IMR-90 (cell line): Measurements from ENCODE around the gene PRKCA. TPM values are rescaled to one million over a fixed set of nuclear protein-coding genes. Genes with fewer than 3 reads are reported as not detected.

Experiments used
- ATAC-seq: fragments of 200-7000 bp; cut with Tn5 transposase; 2 replicates; pipeline ENCODE4 v1.9.1; 2020; ENCODE audit warnings: low read depth, mild to moderate bottlenecking, moderate library complexity
- BruUV-seq: library from RNA; stranded (reverse); fragments of 400-500 nt; replicated peaks from 2 replicates; lab custom pipeline; 2021; lab: Mats Ljungman, UMichigan
- CTCF ChIA-PET: fragments of 300-600 bp; formaldehyde crosslinking; extraction: SDS; loops from one replicate; lab custom pipeline; 2021; ENCODE audit warnings: antibody characterized with exemption; lab: Yijun Ruan, JAX
- POLR2A ChIA-PET: fragments of 300-600 bp; sonication (Branson Sonifier 250); formaldehyde crosslinking; loops from one replicate; lab custom pipeline; 2022; ENCODE audit warnings: antibody characterized with exemption; ENCODE audit not compliant: unreplicated experiment; lab: Charles Lee
- DNase-seq: peaks from one replicate; pipeline ENCODE4 v3.0.0; 2013
- H2AFZ ChIP-seq: replicated peaks from 2 replicates; pipeline ENCODE3; 2013; ENCODE audit warnings: low read length, mild to moderate bottlenecking; ENCODE audit not compliant: poor library complexity
- H2AK5ac ChIP-seq: 2 replicates; pipeline ENCODE4 v1.6.1; 2013; ENCODE audit warnings: low read depth, low read length, inconsistent platforms
- H2AK9ac ChIP-seq: replicated peaks from 2 replicates; pipeline ENCODE3; 2013; ENCODE audit warnings: mild to moderate bottlenecking, low read depth, low read length, moderate library complexity; ENCODE audit not compliant: poor library complexity
- H2BK120ac ChIP-seq: 2 replicates; pipeline ENCODE4 v1.6.1; 2013; ENCODE audit warnings: low read depth, low read length, inconsistent platforms
- H2BK15ac ChIP-seq: 3 replicates; pipeline ENCODE4 v1.6.1; 2013; ENCODE audit warnings: low read depth, low read length, inconsistent platforms
- H2BK20ac ChIP-seq: 2 replicates; pipeline ENCODE4 v1.6.1; 2013; ENCODE audit warnings: low read depth, mild to moderate bottlenecking, inconsistent platforms, low read length, moderate library complexity
- H2BK5ac ChIP-seq: 2 replicates; pipeline ENCODE4 v1.6.1; 2013; ENCODE audit warnings: mild to moderate bottlenecking, low read depth, low read length, inconsistent platforms; ENCODE audit not compliant: poor library complexity, severe bottlenecking
- H3K14ac ChIP-seq: replicated peaks from 2 replicates; pipeline ENCODE4 v1.6.1; 2013; ENCODE audit warnings: low read depth, low read length, inconsistent platforms
- H3K18ac ChIP-seq: 2 replicates; pipeline ENCODE4 v1.6.1; 2013; ENCODE audit warnings: low read depth, low read length, control low read depth
- H3K23ac ChIP-seq: 2 replicates; pipeline ENCODE4 v1.6.1; 2013; ENCODE audit warnings: low read depth, low read length, inconsistent platforms
- H3K27ac ChIP-seq: 2 replicates; pipeline ENCODE4 v1.5.1; 2013; ENCODE audit warnings: mild to moderate bottlenecking, control low read depth, low read length; ENCODE audit not compliant: insufficient read depth
- H3K27me3 ChIP-seq: 2 replicates; pipeline ENCODE4 v1.6.1; 2013; ENCODE audit warnings: low read length; ENCODE audit not compliant: control insufficient read depth, insufficient read depth
- H3K36me3 ChIP-seq: 2 replicates; pipeline ENCODE4 v1.6.1; 2013; ENCODE audit warnings: low read length, mixed read lengths; ENCODE audit not compliant: control insufficient read depth, insufficient read depth
- H3K4ac ChIP-seq: 2 replicates; pipeline ENCODE4 v1.6.1; 2013; ENCODE audit warnings: low read depth, low read length, inconsistent platforms
- H3K4me1 ChIP-seq: 2 replicates; pipeline ENCODE4 v1.6.1; 2013; ENCODE audit warnings: low read length, mixed read lengths; ENCODE audit not compliant: control insufficient read depth, insufficient read depth
- H3K4me2 ChIP-seq: 2 replicates; pipeline ENCODE4 v1.6.1; 2013; ENCODE audit warnings: low read depth, mild to moderate bottlenecking, control low read depth, low read length, moderate library complexity
- H3K4me3 ChIP-seq: 2 replicates; pipeline ENCODE4 v1.5.1; 2013; ENCODE audit warnings: low read depth, mild to moderate bottlenecking, control low read depth, low read length, moderate library complexity; ENCODE audit not compliant: insufficient read depth
- H3K56ac ChIP-seq: 2 replicates; pipeline ENCODE4 v1.6.1; 2013; ENCODE audit warnings: low read length, inconsistent platforms; ENCODE audit not compliant: insufficient read depth; ENCODE audit errors: extremely low read depth
- H3K79me1 ChIP-seq, 2 experiments: 2 replicates each; pipeline ENCODE4 v1.6.1; 2013; ENCODE audit warnings: low read length in 2 of 2, inconsistent platforms in 1 of 2, low read depth in 1 of 2
- H3K9ac ChIP-seq: 2 replicates; pipeline ENCODE4 v1.6.1; 2013; ENCODE audit warnings: low read depth, low read length, control low read depth
- H3K9me1 ChIP-seq: 2 replicates; pipeline ENCODE4 v1.6.1; 2013; ENCODE audit warnings: low read length, inconsistent platforms; ENCODE audit not compliant: insufficient read depth
- H3K9me3 ChIP-seq: 2 replicates; pipeline ENCODE4 v1.6.1; 2013; ENCODE audit warnings: low read length; ENCODE audit not compliant: control insufficient read depth, insufficient read depth
- H4K20me1 ChIP-seq: 2 replicates; pipeline ENCODE4 v1.6.1; 2013; ENCODE audit warnings: low read length, inconsistent platforms; ENCODE audit not compliant: insufficient read depth
- H4K5ac ChIP-seq: 2 replicates; pipeline ENCODE4 v1.6.1; 2013; ENCODE audit warnings: mild to moderate bottlenecking, low read depth, low read length, control low read depth
- H4K8ac ChIP-seq, 2 experiments: 2 replicates each; pipeline ENCODE4 v1.6.1; 2013; ENCODE audit warnings: low read depth in 2 of 2, low read length in 2 of 2, control low read depth in 1 of 2, inconsistent platforms in 1 of 2
- H4K91ac ChIP-seq: 2 replicates; pipeline ENCODE4 v1.6.1; 2013; ENCODE audit warnings: low read depth, low read length, inconsistent platforms; ENCODE audit not compliant: insufficient read depth
- BHLHE40 ChIP-seq: fragments of 150-350 bp; IDR thresholded peaks from 2 replicates; pipeline ENCODE4 v1.6.1; 2016; ENCODE audit warnings: mild to moderate bottlenecking, low read depth, low read length
- CEBPB ChIP-seq: IDR thresholded peaks from 2 replicates; pipeline ENCODE4 v1.6.1; 2012; ENCODE audit warnings: low read depth, low read length, improper control_type of control experiment
- CHD1 ChIP-seq: IDR thresholded peaks from 2 replicates; pipeline ENCODE4 v1.6.1; 2012; ENCODE audit warnings: low read depth, low read length, improper control_type of control experiment
- CTCF ChIP-seq: conservative IDR thresholded peaks from 2 replicates; pipeline ENCODE4 v1.5.1; 2012; ENCODE audit warnings: mild to moderate bottlenecking, low read depth, low read length, improper control_type of control experiment
- FOS ChIP-seq: fragments of 150-350 bp; IDR thresholded peaks from 2 replicates; pipeline ENCODE4 v1.6.1; 2016; ENCODE audit warnings: low read depth, low read length
- MAFK ChIP-seq: IDR thresholded peaks from 2 replicates; pipeline ENCODE4 v1.6.1; 2012; ENCODE audit warnings: low read depth, low read length, improper control_type of control experiment
- MAZ ChIP-seq: IDR thresholded peaks from 2 replicates; pipeline ENCODE4 v1.6.1; 2012; ENCODE audit warnings: low read depth, mild to moderate bottlenecking, low read length, improper control_type of control experiment, moderate library complexity, borderline replicate concordance
- MXI1 ChIP-seq: IDR thresholded peaks from 2 replicates; pipeline ENCODE4 v1.6.1; 2012; ENCODE audit warnings: low read depth, mild to moderate bottlenecking, low read length, moderate library complexity, borderline replicate concordance
- NFE2L2 ChIP-seq: fragments of 150-350 bp; IDR thresholded peaks from 2 replicates; pipeline ENCODE4 v1.6.1; 2016; ENCODE audit warnings: low read depth, mild to moderate bottlenecking, low read length
- POLR2A ChIP-seq: IDR thresholded peaks from 2 replicates; pipeline ENCODE4 v1.6.1; 2012; ENCODE audit warnings: mild to moderate bottlenecking, low read depth, low read length
- RAD21 ChIP-seq: IDR thresholded peaks from 2 replicates; pipeline ENCODE4 v1.6.1; 2012; ENCODE audit warnings: low read length, improper control_type of control experiment
- RCOR1 ChIP-seq: IDR thresholded peaks from 2 replicates; pipeline ENCODE4 v1.6.1; 2012; ENCODE audit warnings: mild to moderate bottlenecking, low read length, improper control_type of control experiment; ENCODE audit not compliant: insufficient replicate concordance
- RFX5 ChIP-seq: IDR thresholded peaks from 2 replicates; pipeline ENCODE4 v1.8.0; 2012; ENCODE audit warnings: low read depth, mild to moderate bottlenecking, low read length, moderate library complexity
- SMC3 ChIP-seq: fragments of 150-350 bp; IDR thresholded peaks from 2 replicates; pipeline ENCODE4 v1.6.1; 2016; ENCODE audit warnings: low read depth, mild to moderate bottlenecking, antibody characterized with exemption, low read length, moderate library complexity
- WGBS, 2 experiments: methylation state at CpG; one replicate each; pipeline versions ENCODE4 v1.1.5 to v1.1.7; 2013; ENCODE audit warnings: missing lambda C conversion rate in 2 of 2; ENCODE audit not compliant: insufficient read length in 1 of 2; ENCODE audit errors: extremely low coverage in 2 of 2; 5-methylcytosine and 5-hydroxymethylcytosine counted together
- dilution Hi-C: fragments of 300-500 bp; cut with HindIII; formaldehyde crosslinking; loops from one replicate; pipeline ENCODE4 v1.14.3; 2018; ENCODE audit warnings: low sequenced_read_pairs; ENCODE audit not compliant: unreplicated experiment
- in situ Hi-C: fragments of 300-500 bp; cut with MboI; formaldehyde crosslinking; loops from 3 replicates; pipeline ENCODE4 v1.14.3; 2019; ENCODE audit warnings: low sequenced_read_pairs, inconsistent platforms, mixed read lengths
- intact Hi-C: fragments of 100-400 bp; cut with micrococcal nuclease; formaldehyde crosslinking; loops from 2 replicates; pipeline ENCODE4 v1.10.0; 2022
- polyA plus RNA-seq, 3 experiments: library from polyadenylated mRNA; depleted of rRNA; stranded (reverse); fragments of >200 nt; gene quantifications; 2 replicates each; pipeline ENCODE4 v1.2.3, GENCODE V29; 2012; ENCODE audit warnings: low replicate concordance in 1 of 3
- total RNA-seq: library from RNA; depleted of rRNA; stranded (reverse); fragments of >200 nt; gene quantifications from 2 replicates; pipeline ENCODE4 v1.2.3, GENCODE V29; 2012
- TF ChIP-seq, protein P1 (sequence below): fragments of 150-350 bp; IDR thresholded peaks from 2 replicates; pipeline ENCODE4 v1.6.1; 2016; ENCODE audit warnings: low read depth, mild to moderate bottlenecking, low read length, moderate library complexity, borderline replicate concordance
- TF ChIP-seq, protein P2 (sequence below): fragments of 150-350 bp; IDR thresholded peaks from 2 replicates; pipeline ENCODE4 v1.6.1; 2017; ENCODE audit warnings: mild to moderate bottlenecking, antibody characterized with exemption, low read length, low read depth

PRKCA gene
- total and polyA plus RNA-seq, 2 of the 4 experiments (the other 2 are of a cell fraction) = 31.0 to 46.0 TPM

DNA sequence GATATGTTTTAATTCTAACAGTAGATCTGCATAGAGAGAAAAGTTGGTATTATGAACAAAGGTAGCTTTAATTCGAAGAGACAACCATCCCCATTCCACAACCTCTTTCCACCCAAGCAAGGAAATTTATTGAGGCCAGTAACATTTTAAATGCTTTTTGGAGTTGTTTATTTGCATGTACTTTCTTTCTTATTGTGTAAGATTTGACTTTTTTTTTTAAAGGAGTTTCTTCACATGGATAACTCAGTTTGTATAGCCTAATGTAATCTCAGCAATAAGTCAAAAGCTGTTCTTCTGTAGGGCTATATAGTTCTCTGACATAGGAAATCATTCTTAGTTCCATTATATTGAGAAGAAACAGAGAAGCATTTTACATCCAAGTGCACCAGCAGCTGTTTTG lies 163.3 kb downstream of the PRKCA start:
- Histone ChIP-seq H4K5ac (peak overlapping the region; percentile 96), H3K9ac (no peak overlapping the region), H3K4me2 (no peak overlapping the region; the same call in 1 of the 2 replicates), H3K4me3 (no peak overlapping the region), H2BK20ac (peak overlapping the region; percentile 84), H3K27ac (peak overlapping the region; percentile 98), H3K23ac (peak overlapping the region; percentile 68; the same call in 1 of the 2 replicates), H3K14ac (peak overlapping the region; percentile 93), H3K56ac (peak overlapping the region; percentile 16; the same call in 1 of the 2 replicates), H4K91ac (peak overlapping the region; percentile 90), H3K36me3 (no peaks in the 10 kb centered on the region), H4K8ac (peak overlapping the region; percentile 59 to 65), H3K4me1 (peaks cover 43% of the 10 kb centered on the region), H4K20me1 (no peaks in the 10 kb centered on the region), H3K9me1 (peaks cover 29% of the 10 kb centered on the region), H3K27me3 (no peaks in the 10 kb centered on the region), H3K79me1 (peaks cover 29 to 75% of the 10 kb centered on the region in 2 experiments), H3K4ac (peak overlapping the region; percentile 37), H3K9me3 (no peaks in the 10 kb centered on the region), H2BK15ac (peak overlapping the region; percentile 84; the same call in 2 of the 3 replicates), H2AK5ac (peak overlapping the region; percentile 74), H2AK9ac (no peak overlapping the region), H3K18ac (peak overlapping the region; percentile 97), H2BK120ac (peak overlapping the region; percentile 88), H2BK5ac (peak overlapping the region; percentile 90), H2AFZ (no peak overlapping the region)
- intact Hi-C loops = loop anchor here (5.0 kb wide), 3 partner anchors 42 to 158 kb away; no protein-coding TSS in a partner anchor
- in situ Hi-C loops = no loop called here
- ChIA-PET POLR2A (no interaction called here), CTCF (no interaction called here)
- dilution Hi-C loops = no loop called here
- TF ChIP-seq SMC3 = no peak
- no peak for TF ChIP-seq RFX5
- no peak for TF ChIP-seq CTCF
- TF ChIP-seq FOS = no peak
- no peak for TF ChIP-seq BHLHE40
- TF ChIP-seq NFE2L2 = no peak
- TF ChIP-seq CEBPB = no peak
- no peak for TF ChIP-seq CHD1
- no peak for TF ChIP-seq MAFK
- TF ChIP-seq RCOR1 = no peak
- TF ChIP-seq RAD21 = no peak
- TF ChIP-seq, protein P1, sequence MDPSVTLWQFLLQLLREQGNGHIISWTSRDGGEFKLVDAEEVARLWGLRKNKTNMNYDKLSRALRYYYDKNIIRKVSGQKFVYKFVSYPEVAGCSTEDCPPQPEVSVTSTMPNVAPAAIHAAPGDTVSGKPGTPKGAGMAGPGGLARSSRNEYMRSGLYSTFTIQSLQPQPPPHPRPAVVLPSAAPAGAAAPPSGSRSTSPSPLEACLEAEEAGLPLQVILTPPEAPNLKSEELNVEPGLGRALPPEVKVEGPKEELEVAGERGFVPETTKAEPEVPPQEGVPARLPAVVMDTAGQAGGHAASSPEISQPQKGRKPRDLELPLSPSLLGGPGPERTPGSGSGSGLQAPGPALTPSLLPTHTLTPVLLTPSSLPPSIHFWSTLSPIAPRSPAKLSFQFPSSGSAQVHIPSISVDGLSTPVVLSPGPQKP = no peak
- no peak for TF ChIP-seq POLR2A
- TF ChIP-seq, protein P2, sequence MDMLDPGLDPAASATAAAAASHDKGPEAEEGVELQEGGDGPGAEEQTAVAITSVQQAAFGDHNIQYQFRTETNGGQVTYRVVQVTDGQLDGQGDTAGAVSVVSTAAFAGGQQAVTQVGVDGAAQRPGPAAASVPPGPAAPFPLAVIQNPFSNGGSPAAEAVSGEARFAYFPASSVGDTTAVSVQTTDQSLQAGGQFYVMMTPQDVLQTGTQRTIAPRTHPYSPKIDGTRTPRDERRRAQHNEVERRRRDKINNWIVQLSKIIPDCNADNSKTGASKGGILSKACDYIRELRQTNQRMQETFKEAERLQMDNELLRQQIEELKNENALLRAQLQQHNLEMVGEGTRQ = no peak
- no peak for TF ChIP-seq MAZ
- no peak for TF ChIP-seq MXI1
- DNase-seq (no peak), ATAC-seq (no peak)
- no TSS peak for BruUV-seq
- no CpG with 5 or more reads among the region's 1 CpG for WGBS, 2 experiments
